GM21528 (cell line): ENCODE measurements around the gene SAMD15.
"Not testable (repeated sequence)": the region's sequence is repeated elsewhere in the genome, so short reads cannot be mapped to it uniquely, and the experiment has no call there.

Experiments used
- ATAC-seq: cut with Tn5 transposase; IDR thresholded peaks from one replicate; pipeline ENCODE4 v1.9.1; 2021; ENCODE audit warnings: mild to moderate bottlenecking, moderate library complexity; ENCODE audit not compliant: unreplicated experiment, low FRiP score

Gene SAMD15

GRCh38 chr14:77375164-77375950, 1.8 kb upstream of the SAMD15 start:
- no peak for ATAC-seq

GRCh38 chr14:77375973-77376770, 1.0 kb upstream of the SAMD15 start:
- peak; percentile 27 for ATAC-seq

- no peak for ATAC-seq
Measured at GRCh38 chr14:77377502-77377844, 294 bp downstream of the SAMD15 start.

- no peak for ATAC-seq
Measured at GRCh38 chr14:77378701-77379100, 1.5 kb downstream of the SAMD15 start.

GRCh38 chr14:77390188-77390587, 13.0 kb downstream of the SAMD15 start:
- ATAC-seq: no peak

GRCh38 chr14:77400216-77400615, 23.0 kb downstream of the SAMD15 start:
- no peak for ATAC-seq

GRCh38 chr14:77403768-77404167, 26.6 kb downstream of the SAMD15 start:
- ATAC-seq: no peak

- ATAC-seq: no peak
Measured at GRCh38 chr14:77406086-77406485, 28.9 kb downstream of the SAMD15 start.

- no peak for ATAC-seq
Measured at GRCh38 chr14:77406718-77407117, 29.5 kb downstream of the SAMD15 start.

GRCh38 chr14:77407158-77407557, 30.0 kb downstream of the SAMD15 start:
- ATAC-seq: no peak

GRCh38 chr14:77409131-77409533, 32.0 kb downstream of the SAMD15 start:
- no peak for ATAC-seq

GRCh38 chr14:77415403-77416030, 38.3 kb downstream of the SAMD15 start:
- ATAC-seq: not testable (repeated sequence)

GRCh38 chr14:77416098-77416497, 38.9 kb downstream of the SAMD15 start:
- ATAC-seq: not testable (repeated sequence)

- ATAC-seq: no peak
Measured at GRCh38 chr14:77416836-77417235, 39.7 kb downstream of the SAMD15 start.

GRCh38 chr14:77421201-77421600, 44.0 kb downstream of the SAMD15 start:
- no peak for ATAC-seq

GRCh38 chr14:77423423-77423822, 46.2 kb downstream of the SAMD15 start, which contains the start of gene NOXRED1:
TSS of gene NOXRED1 (minus strand) at chr14:77423523. CDS start at chr14:77422889, 634 bp downstream.
- no peak for ATAC-seq

GRCh38 chr14:77424862-77425261, 47.7 kb downstream of the SAMD15 start:
- ATAC-seq: no peak

- ATAC-seq: no peak
Measured at GRCh38 chr14:77426396-77426795, 49.2 kb downstream of the SAMD15 start.

GRCh38 chr14:77436042-77436441, 58.9 kb downstream of the SAMD15 start:
- no peak for ATAC-seq

- no peak for ATAC-seq
Measured at GRCh38 chr14:77438596-77438995, 61.4 kb downstream of the SAMD15 start.

- ATAC-seq: no peak
Measured at GRCh38 chr14:77439861-77440260, 62.7 kb downstream of the SAMD15 start.
